Measurements from ENCODE around the gene ZIC5. TPM values are rescaled to one million over a fixed set of nuclear protein-coding genes. Genes with fewer than 3 reads are reported as not detected.

The ZIC5 gene
- total RNA-seq, 1 experiment from 2014 or later = 5.2 TPM

DNA sequence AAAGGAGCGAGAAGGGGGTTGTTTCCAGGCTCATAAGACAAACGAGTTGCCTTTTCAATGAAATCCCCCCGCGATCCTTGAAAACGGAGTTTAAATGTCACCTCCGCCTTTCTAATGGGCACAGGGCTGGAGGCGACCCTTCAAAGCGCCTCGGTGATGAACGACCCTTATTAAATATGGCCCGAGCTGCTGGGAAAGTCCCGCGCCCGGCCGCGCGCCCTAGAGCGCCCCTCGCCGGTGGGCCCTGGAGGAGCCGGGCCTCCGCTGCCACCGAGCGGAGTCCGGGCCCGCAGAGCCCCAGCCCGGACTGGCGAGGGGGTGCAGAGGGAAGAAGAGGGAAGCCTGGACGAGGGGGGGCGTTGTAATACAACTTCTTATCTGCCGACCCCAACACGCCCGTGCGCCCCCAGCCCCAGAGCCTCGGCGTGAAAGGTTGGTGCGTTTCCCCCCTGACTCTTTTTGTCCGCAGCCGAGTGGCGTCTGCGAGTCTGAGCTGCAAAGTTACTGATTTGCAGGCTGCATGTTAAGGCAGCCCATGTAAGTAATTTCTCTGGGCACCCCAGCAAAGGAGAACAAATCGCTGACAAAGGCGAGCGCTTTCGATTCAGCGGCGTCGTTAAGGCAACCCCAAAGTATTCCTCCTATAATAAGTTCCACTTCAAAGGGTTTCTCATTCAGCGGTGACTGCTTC is 11.9 kb downstream of the ZIC5 start:
- BruUV-seq (replicated peaks) = no TSS peak
- in situ Hi-C loops (cut with HindIII; ENCODE audit: low pct_unique_long_range_greater_than_20kb, low sequenced_read_pairs) (no loop called here), intact Hi-C loops (cut with micrococcal nuclease; ENCODE audit: unreplicated experiment) (no loop called here)
- ChIA-PET CTCF (no interaction called here), POLR2A (no interaction called here)
- Histone ChIP-seq H3K4me3 (ENCODE audit: low read depth in 2 of 2, low read length in 2 of 2) (peak overlapping the region; percentile 31 to 44), H3K27ac (ENCODE audit: low read length) (peak overlapping the region; percentile 12; the same call in 1 of the 2 replicates), H3K27me3 (ENCODE audit: control insufficient read depth, insufficient read depth, low read length) (no peaks in the 10 kb centered on the region), H3K4me1 (ENCODE audit: control insufficient read depth, insufficient read depth, low read length) (peaks cover 20% of the 10 kb centered on the region), H3K9me3 (ENCODE audit: control insufficient read depth, insufficient read depth, low read depth, low read length) (no peaks in the 10 kb centered on the region), H3K36me3 (ENCODE audit: control insufficient read depth, insufficient read depth, low read length) (no peaks in the 10 kb centered on the region)
- TF ChIP-seq REST (IDR thresholded peaks at IDR 0.05; ENCODE audit: insufficient read depth in 1 of 2, low read depth in 2 of 2, low read length in 1 of 2) = no peak
- no peak for TF ChIP-seq POLR2AphosphoS5 (IDR thresholded peaks at IDR 0.05; ENCODE audit: low read depth, low read length)
- no peak; the same call in 1 of the 2 replicates for TF ChIP-seq TCF7L2 (IDR thresholded peaks at IDR 0.05; ENCODE audit: low read depth, low read length)
- TF ChIP-seq SIN3A (IDR thresholded peaks at IDR 0.05; ENCODE audit: borderline replicate concordance, insufficient read depth, low read depth, low read length) = no peak
- TF ChIP-seq CTCF (IDR thresholded peaks at IDR 0.05) = no peak
- ATAC-seq (no peak), DNase-seq (ENCODE audit: low read depth, low spot score) (no peak)

GRCh38 chr13:99959127-99959539 is 12.4 kb downstream of the ZIC5 start:
- intact Hi-C loops (cut with micrococcal nuclease; ENCODE audit: unreplicated experiment) = no loop called here
- no peaks in the 10 kb centered on the region for H3K27me3 ChIP-seq (ENCODE audit: control insufficient read depth, insufficient read depth, low read length)
- H3K27ac ChIP-seq (ENCODE audit: low read length) = no peak overlapping the region
- no peaks in the 10 kb centered on the region for H3K9me3 ChIP-seq (ENCODE audit: control insufficient read depth, insufficient read depth, low read depth, low read length)
- no peak overlapping the region for H3K4me3 ChIP-seq (ENCODE audit: low read depth in 2 of 2, low read length in 2 of 2)
- no TSS peak for BruUV-seq (replicated peaks)
- DNase-seq (ENCODE audit: low read depth, low spot score) = no peak
- TF ChIP-seq REST (IDR thresholded peaks at IDR 0.05; ENCODE audit: insufficient read depth in 1 of 2, low read depth in 2 of 2, low read length in 1 of 2) (no peak), POLR2AphosphoS5 (IDR thresholded peaks at IDR 0.05; ENCODE audit: low read depth, low read length) (no peak), TCF7L2 (IDR thresholded peaks at IDR 0.05; ENCODE audit: low read depth, low read length) (no peak), SIN3A (IDR thresholded peaks at IDR 0.05; ENCODE audit: borderline replicate concordance, insufficient read depth, low read depth, low read length) (no peak), CTCF (IDR thresholded peaks at IDR 0.05) (no peak)
- CTCF ChIA-PET = no interaction called here
- no peak for ATAC-seq
- H3K4me1 ChIP-seq (ENCODE audit: control insufficient read depth, insufficient read depth, low read length) = peaks cover 20% of the 10 kb centered on the region
- POLR2A ChIA-PET = no interaction called here
- in situ Hi-C loops (cut with HindIII; ENCODE audit: low pct_unique_long_range_greater_than_20kb, low sequenced_read_pairs) = no loop called here
- no peaks in the 10 kb centered on the region for H3K36me3 ChIP-seq (ENCODE audit: control insufficient read depth, insufficient read depth, low read length)
